Testis (tissue), 3 donors: ENCODE results near the gene ANKRD22. TPM values are rescaled to one million over a fixed set of nuclear protein-coding genes. Genes with fewer than 3 reads are reported as not detected.

Experiments used
- DNase-seq: peaks from one replicate; pipeline ENCODE4 v3.0.0-alpha.2; 2019
- H3K27ac ChIP-seq, 2 donors: fragments of 200-600 bp; sonication (generic); one replicate each; pipeline ENCODE4 v1.5.1; 2019
- H3K27me3 ChIP-seq: fragments of 200-600 bp; sonication (generic); one replicate; pipeline ENCODE4 v1.5.1; 2019
- H3K36me3 ChIP-seq: fragments of 200-600 bp; sonication (generic); one replicate; pipeline ENCODE4 v1.5.1; 2017; ENCODE audit warnings: low read depth; ENCODE audit errors: missing control alignments
- H3K4me1 ChIP-seq: fragments of 200-600 bp; sonication (generic); one replicate; pipeline ENCODE4 v1.5.1; 2019
- H3K4me3 ChIP-seq, 2 donors: fragments of 200-600 bp; sonication (generic); one replicate each; pipeline ENCODE4 v1.5.1; 2017 to 2019
- H3K9me3 ChIP-seq: fragments of 200-600 bp; sonication (generic); one replicate; pipeline ENCODE4 v1.5.1; 2017
- POLR2A ChIP-seq: fragments of 450-650 bp; IDR thresholded peaks from one replicate; pipeline ENCODE4 v1.6.1; 2017; ENCODE audit warnings: antibody characterized with exemption, mild to moderate bottlenecking, moderate library complexity
- WGBS, 2 donors: methylation state at CpG; one replicate each; pipeline ENCODE4 v1.1.5; 2018; 5-methylcytosine and 5-hydroxymethylcytosine counted together
- intact Hi-C: fragments of 100-400 bp; cut with DNase I; formaldehyde crosslinking; loops from one replicate; pipeline ENCODE4 v1.15.1; 2023; ENCODE audit warnings: low total_unique reads
- polyA plus RNA-seq: library from polyadenylated mRNA; stranded (reverse); fragments of 350-450 nt; fragmentation: Illumina TruSeq; extraction: RNeasy Lipid Tissue Mini Kit (QIAGEN cat#74804); gene quantifications from one replicate; pipeline ENCODE4 v1.2.3, GENCODE V29; 2014; ENCODE audit warnings: low read depth, low replicate concordance; ENCODE audit not compliant: insufficient read depth
- total RNA-seq, 2 donors: library from RNA; depleted of rRNA; stranded (reverse); fragments of >200 nt; gene quantifications; one replicate each; pipeline ENCODE4 v1.2.3, GENCODE V29; 2016
- TF ChIP-seq, protein P1 (sequence below), 3 experiments: fragments of 450-650 bp in 2 of 3; fragments of 200-600 bp in 1 of 3; sonication (generic) in 1 of 3; IDR thresholded peaks; one replicate each; pipeline ENCODE4 v1.5.1; 2016 to 2019; ENCODE audit warnings: antibody characterized with exemption in 3 of 3, mild to moderate bottlenecking in 2 of 3, moderate library complexity in 1 of 3

The ANKRD22 gene
- total and polyA plus RNA-seq, 3 donors from 2014 or later = 0.31 to 1.3 TPM; not detected in 1

DNA sequence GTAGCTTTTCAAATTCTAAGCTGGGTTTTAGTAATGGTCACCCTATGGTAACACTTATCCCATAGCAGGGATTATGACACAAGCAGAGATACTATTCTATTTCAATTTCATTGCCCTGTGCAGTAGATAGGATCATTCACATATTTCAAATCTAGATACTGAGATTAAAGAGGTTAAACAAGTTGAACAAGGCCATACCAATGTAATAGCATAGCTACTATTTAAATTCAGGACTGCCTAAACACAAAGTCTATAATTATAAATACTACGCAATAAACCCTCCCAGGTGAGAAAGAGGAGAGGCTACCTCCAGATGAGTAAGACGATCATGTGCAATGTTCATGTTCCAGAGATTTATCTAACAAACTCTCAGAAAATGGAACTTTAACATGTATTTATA lies 48.0 kb downstream of the ANKRD22 start:
- Histone ChIP-seq H3K4me3 (no peak overlapping the region), H3K36me3 (no peaks in the 10 kb centered on the region), H3K27me3 (no peaks in the 10 kb centered on the region), H3K4me1 (no peaks in the 10 kb centered on the region), H3K27ac (no peak overlapping the region), H3K9me3 (no peaks in the 10 kb centered on the region)
- TF ChIP-seq, protein P1, sequence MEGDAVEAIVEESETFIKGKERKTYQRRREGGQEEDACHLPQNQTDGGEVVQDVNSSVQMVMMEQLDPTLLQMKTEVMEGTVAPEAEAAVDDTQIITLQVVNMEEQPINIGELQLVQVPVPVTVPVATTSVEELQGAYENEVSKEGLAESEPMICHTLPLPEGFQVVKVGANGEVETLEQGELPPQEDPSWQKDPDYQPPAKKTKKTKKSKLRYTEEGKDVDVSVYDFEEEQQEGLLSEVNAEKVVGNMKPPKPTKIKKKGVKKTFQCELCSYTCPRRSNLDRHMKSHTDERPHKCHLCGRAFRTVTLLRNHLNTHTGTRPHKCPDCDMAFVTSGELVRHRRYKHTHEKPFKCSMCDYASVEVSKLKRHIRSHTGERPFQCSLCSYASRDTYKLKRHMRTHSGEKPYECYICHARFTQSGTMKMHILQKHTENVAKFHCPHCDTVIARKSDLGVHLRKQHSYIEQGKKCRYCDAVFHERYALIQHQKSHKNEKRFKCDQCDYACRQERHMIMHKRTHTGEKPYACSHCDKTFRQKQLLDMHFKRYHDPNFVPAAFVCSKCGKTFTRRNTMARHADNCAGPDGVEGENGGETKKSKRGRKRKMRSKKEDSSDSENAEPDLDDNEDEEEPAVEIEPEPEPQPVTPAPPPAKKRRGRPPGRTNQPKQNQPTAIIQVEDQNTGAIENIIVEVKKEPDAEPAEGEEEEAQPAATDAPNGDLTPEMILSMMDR (IDR thresholded peaks at IDR 0.05) = no peak
- no peak for TF ChIP-seq POLR2A
- DNase-seq = no peak
- WGBS, 2 donors = 89 to 90% methylated on average over 2 of the region's 2 CpGs
- intact Hi-C loops = no loop called here

DNA sequence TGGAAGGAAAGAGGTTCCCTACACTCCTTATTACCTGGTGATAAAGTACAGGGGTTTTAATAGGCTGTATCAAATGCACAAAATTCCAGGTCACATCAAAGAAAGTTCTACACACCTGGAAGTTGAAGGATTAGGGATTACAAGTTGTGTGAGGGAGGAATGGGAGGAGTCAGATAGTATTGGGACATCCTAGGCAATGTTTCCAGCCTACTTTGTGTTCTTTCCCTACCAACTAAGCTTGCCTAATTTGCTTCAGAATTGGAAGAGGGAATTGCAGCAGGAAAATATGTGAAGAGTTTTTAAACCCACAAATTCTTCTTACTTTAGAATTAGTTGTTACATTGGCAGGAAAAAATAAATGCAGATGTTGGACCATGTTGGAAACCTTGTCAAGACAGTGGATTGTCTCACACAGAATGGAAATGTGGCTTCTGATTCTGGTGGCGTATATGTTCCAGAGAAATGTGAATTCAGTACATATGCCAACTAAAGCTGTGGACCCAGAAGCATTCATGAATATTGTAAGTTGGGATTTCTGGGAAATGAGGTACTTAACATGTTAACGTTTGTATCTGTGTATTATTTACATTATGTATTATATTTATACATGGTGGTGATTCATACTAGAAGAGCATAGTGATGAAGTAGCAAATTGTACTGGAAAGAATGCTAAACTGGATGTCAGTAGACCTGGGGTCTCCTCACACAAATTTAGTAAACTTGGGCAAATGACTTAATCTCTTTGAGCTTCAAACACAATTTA lies 48.9 kb downstream of the ANKRD22 start, which contains the start of gene LIPM:
Gene LIPM (plus strand): TSS at position 208 of the 763 bp plus-strand sequence. CDS start 167 bp downstream, at position 375.
- 88% methylated on average over 2 of the region's 2 CpGs for WGBS, 2 donors
- intact Hi-C loops = no loop called here
- Histone ChIP-seq H3K4me1 (no peaks in the 10 kb centered on the region), H3K27ac (no peak within 1 kb of the TSS), H3K27me3 (no peaks in the 10 kb centered on the region), H3K4me3 (no peak within 1 kb of the TSS), H3K36me3 (no peaks in the 10 kb centered on the region), H3K9me3 (no peaks in the 10 kb centered on the region)
- no peak for TF ChIP-seq POLR2A
- TF ChIP-seq, protein P1 (IDR thresholded peaks at IDR 0.05) = no peak
- DNase-seq = no peak

DNA sequence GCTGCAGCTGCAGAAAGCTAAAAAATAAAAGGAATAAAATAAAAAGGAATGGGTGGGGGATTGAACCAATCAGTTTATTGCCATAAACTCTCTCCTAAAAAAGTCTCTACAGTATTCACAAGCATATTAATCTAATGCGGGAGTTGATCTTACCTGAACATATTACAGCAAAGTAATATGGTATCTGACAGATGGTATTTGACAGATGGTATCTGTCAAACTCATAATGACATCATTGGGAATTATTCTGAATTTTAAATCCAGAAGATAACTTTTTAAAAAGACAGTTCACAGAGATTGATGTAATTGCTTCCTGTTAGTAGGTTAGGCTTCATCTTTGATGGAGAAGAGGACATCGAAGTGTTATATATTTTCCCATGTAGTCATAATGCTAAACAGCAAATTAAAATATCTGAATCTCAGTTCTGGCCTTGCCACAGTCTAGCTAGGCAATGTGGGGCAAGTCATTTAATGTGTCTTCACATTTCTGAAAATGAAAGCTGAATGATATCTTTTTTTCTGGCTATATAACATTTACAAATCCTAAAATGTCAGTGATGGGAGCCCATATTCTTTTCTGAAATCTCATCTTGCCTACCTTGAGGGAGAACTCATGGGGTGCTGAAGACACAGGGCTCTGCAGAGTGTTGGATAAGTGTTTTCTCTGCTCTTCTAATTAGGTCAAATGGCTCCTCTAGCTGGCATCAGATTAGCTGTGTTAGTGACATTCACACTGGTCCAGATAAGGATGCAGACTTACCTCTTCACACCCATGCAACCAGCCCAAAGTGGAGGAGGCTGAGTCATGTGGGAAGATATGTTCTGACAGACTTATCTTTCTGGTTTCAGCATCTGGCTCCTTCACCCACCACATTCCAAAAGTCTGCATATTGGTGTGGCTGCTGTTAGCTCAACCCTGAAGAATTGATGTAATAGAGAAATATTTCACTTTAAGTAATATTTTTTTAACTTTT lies 51.2 kb downstream of the ANKRD22 start:
- DNase-seq = no peak
- no peaks in the 10 kb centered on the region for H3K27me3 ChIP-seq
- TF ChIP-seq, protein P1 (IDR thresholded peaks at IDR 0.05) = no peak
- TF ChIP-seq POLR2A = no peak
- no peaks in the 10 kb centered on the region for H3K4me1 ChIP-seq
- intact Hi-C loops = no loop called here
- H3K4me3 ChIP-seq = no peak overlapping the region
- H3K9me3 ChIP-seq = no peaks in the 10 kb centered on the region
- H3K27ac ChIP-seq = no peak overlapping the region
- H3K36me3 ChIP-seq = no peaks in the 10 kb centered on the region
- WGBS, 2 donors = 81 to 89% methylated on average over 2 of the region's 2 CpGs

DNA sequence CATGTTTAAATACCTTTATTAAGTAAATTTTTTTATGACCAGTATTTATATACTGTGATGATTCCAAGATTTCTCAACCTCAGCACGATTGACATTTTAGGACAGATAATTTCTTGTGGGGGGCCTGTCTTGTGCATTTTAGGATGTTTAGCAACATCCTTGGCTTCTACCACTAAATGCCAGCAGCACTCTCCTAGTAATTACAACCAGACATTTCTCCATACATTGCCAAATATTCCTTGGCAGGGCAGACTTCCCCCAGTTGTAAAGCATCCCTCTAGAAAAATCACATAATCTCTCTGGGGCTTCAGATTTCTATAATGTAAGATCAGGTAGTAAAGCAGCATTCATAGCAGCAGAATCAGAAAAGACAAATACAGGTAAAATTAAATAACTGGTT lies 56.9 kb downstream of the ANKRD22 start:
- WGBS, 2 donors = 76 to 79% methylated on average over 1 of the region's 1 CpG
- no peaks in the 10 kb centered on the region for H3K4me1 ChIP-seq
- DNase-seq = no peak

More for the DNA sequence above, 56.9 kb downstream of the ANKRD22 start:
- no peaks in the 10 kb centered on the region for H3K9me3 ChIP-seq
- no peaks in the 10 kb centered on the region for H3K27me3 ChIP-seq
- no peak for TF ChIP-seq POLR2A
- TF ChIP-seq, protein P1 (IDR thresholded peaks at IDR 0.05) = no peak
- H3K36me3 ChIP-seq = no peaks in the 10 kb centered on the region
- H3K4me3 ChIP-seq = no peak overlapping the region
- intact Hi-C loops = no loop called here
- no peak overlapping the region for H3K27ac ChIP-seq
